Mucosa of rectum (tissue), 2 donors: ENCODE data around the gene NBPF3.

Experiments
- H3K27ac ChIP-seq, 2 donors: one replicate each; pipeline ENCODE4 v1.7.0; 2013; ENCODE audit warnings: inconsistent platforms in 2 of 2, low read depth in 2 of 2, low read length in 2 of 2
- H3K27me3 ChIP-seq, 2 donors: one replicate each; pipeline ENCODE4 v1.7.0; 2013; ENCODE audit warnings: low read length in 2 of 2; ENCODE audit not compliant: control insufficient read depth in 2 of 2, insufficient read depth in 2 of 2
- H3K36me3 ChIP-seq, 2 donors: one replicate each; pipeline ENCODE4 v1.7.0; 2013; ENCODE audit warnings: low read length in 2 of 2; ENCODE audit not compliant: control insufficient read depth in 2 of 2, insufficient read depth in 2 of 2
- H3K4me1 ChIP-seq, 2 donors: one replicate each; pipeline ENCODE4 v1.7.0; 2013; ENCODE audit warnings: low read length in 2 of 2, mild to moderate bottlenecking in 1 of 2; ENCODE audit not compliant: control insufficient read depth in 2 of 2, insufficient read depth in 2 of 2
- H3K4me3 ChIP-seq, 2 donors: one replicate each; pipeline ENCODE4 v1.7.0; 2013; ENCODE audit warnings: low read length in 2 of 2
- H3K9ac ChIP-seq, 2 donors: one replicate each; pipeline ENCODE4 v1.7.0; 2013; ENCODE audit warnings: low read length in 2 of 2, low read depth in 1 of 2, mild to moderate bottlenecking in 1 of 2
- H3K9me3 ChIP-seq, 2 donors: one replicate each; pipeline ENCODE4 v1.7.0; 2013; ENCODE audit warnings: low read length in 2 of 2; ENCODE audit not compliant: control insufficient read depth in 2 of 2
- donor health status: healthy.
- donor health status: Normal muscosa, but diverticular disease.

Gene NBPF3

DNA sequence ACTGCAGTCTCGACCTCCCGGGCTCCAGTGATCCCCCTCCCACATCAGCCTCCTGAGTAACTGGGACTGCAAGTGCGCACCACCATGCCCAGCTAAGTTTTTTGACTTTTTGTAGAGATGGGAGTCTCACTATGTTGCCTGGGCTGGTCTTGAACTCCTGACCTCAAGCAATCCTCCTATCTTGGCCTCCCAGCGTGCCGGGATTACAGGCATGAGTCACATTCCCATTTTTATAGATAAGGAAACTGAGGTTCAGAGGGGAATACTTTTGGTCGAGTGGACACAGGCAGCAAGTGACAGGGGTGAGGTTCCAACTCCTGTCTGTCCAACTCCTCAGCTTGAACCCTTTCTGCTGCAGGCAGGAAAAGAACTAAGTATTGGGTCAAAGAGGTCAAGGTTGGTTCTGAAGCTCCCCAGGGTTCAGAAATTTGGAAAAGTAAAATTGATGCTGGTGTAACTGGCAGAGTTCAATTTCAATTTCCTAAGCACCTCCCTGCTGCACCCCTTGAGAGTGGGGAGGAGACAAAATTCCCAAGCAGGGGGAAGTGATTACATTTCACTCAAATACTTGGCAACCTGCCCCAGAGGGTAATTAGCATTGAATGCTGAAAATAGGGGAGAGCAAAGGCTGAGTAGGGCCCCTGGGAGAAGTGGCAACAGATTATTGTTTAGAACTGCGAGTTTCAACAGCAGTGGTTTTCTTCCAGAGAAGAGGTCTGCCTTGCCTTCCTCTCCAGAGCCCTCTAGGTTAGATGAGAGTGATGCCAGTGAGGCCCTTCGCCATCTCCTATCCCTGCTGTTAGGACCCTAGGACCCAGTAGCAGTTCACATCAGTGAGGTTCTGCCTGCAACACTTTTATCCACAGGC, 51.8 kb downstream of the NBPF3 start:
- Histone ChIP-seq H3K9me3 (no peaks in the 10 kb centered on the region), H3K4me3 (no peak overlapping the region), H3K36me3 (no peaks in the 10 kb centered on the region), H3K9ac (no peak overlapping the region), H3K4me1 (peaks cover 0 to 3% of the 10 kb centered on the region in 2 donors), H3K27me3 (peaks cover 0 to 2% of the 10 kb centered on the region in 2 donors), H3K27ac (no peak overlapping the region)

DNA sequence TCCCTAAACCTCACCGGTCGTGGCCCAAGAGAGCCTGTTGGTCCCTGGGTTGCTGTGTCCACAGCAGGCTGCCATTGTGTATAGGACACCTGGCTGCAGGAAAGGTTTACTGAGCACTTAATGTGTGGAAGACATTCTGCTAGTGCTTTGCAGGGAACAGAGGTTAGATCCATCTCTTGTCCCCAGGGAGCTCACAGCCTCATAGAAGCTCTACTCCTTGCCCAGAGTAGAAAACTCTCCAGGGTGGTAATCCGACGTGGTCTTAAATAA, 52.4 kb downstream of the NBPF3 start:
- Histone ChIP-seq H3K9ac (no peak overlapping the region), H3K4me1 (peaks cover 0 to 3% of the 10 kb centered on the region in 2 donors), H3K27ac (no peak overlapping the region), H3K27me3 (peaks cover 0 to 2% of the 10 kb centered on the region in 2 donors), H3K4me3 (no peak overlapping the region), H3K9me3 (no peaks in the 10 kb centered on the region), H3K36me3 (no peaks in the 10 kb centered on the region)

DNA sequence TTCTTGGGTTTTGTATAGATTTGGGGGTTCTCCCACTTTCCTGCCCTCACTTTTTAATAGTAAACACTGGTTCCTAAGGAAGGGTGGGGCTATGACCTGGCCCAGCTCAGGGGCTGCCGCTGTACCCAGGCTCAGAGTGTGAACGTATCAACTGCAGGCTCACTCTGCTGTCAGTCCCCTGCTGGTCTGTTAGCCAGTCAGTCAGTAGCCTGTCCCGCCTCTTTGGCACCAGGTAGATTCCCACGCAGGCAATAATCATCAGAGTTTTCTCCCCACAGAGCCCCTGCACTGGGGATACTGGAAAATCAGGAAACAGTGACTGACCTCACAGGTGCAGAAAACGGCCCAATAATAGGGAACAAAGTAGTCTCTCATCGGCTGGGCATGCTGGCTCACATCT, 54.3 kb downstream of the NBPF3 start:
- no peak overlapping the region for H3K4me3 ChIP-seq
- no peak overlapping the region for H3K27ac ChIP-seq
- no peaks in the 10 kb centered on the region for H3K9me3 ChIP-seq
- no peaks in the 10 kb centered on the region for H3K36me3 ChIP-seq
- H3K27me3 ChIP-seq = peaks cover 0 to 2% of the 10 kb centered on the region in 2 donors
- H3K4me1 ChIP-seq = peaks cover 0 to 3% of the 10 kb centered on the region in 2 donors
- no peak overlapping the region for H3K9ac ChIP-seq

DNA sequence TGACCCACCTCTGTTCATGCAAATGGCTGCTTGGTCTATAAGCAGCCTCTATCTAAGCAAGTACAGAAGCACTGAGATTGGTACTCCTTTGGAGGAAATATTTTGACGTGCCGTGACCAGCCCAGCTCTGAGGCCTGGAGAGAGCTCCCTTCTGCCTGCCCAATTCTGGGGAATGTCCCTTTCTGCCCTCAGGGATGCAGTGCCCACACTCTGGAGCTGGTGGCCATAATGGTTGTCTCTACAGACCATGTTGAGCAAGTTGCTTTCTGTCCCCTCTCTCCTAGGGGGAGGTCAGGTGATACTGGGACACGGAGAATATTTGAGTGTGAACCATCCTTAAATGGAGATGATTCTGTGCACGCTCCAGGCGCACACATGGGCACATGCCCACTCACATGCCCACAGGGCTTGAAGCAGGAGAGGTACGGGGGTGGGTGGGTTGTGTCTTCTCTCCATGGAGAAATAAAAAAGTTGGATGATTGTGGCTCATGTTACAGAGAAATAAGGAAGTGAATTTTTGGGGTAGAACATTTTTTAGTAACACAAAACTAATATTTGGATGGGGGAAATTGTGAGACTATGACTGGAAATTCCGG, 55.4 kb downstream of the NBPF3 start:
- Histone ChIP-seq H3K9ac (no peak overlapping the region), H3K27ac (no peak overlapping the region), H3K9me3 (no peaks in the 10 kb centered on the region), H3K4me1 (peaks cover 0 to 3% of the 10 kb centered on the region in 2 donors), H3K4me3 (no peak overlapping the region), H3K36me3 (no peaks in the 10 kb centered on the region), H3K27me3 (peaks cover 0 to 2% of the 10 kb centered on the region in 2 donors)

DNA sequence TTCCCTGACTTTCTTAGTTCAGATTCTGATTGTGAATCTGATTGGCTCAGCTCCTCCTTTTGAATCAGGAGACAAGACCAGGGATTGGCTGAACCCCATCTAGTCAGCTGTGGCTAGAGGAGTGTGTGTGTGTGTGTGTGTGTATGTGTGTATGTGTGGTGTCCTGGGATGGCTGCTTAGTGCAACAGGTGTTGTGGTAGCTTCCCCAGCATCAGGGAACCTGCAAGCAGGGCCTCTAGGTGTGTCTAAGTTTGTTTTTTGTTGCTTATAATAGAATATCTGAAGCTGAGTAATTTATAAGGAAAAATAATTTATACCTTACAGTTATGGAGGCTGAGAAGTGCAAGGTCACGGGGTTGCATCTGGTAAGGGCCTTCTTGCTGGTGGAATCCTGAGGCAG, 56.1 kb downstream of the NBPF3 start:
- Histone ChIP-seq H3K27me3 (no peaks in the 10 kb centered on the region), H3K9me3 (no peaks in the 10 kb centered on the region), H3K27ac (no peak overlapping the region), H3K9ac (no peak overlapping the region), H3K4me3 (no peak overlapping the region), H3K4me1 (peaks cover 0 to 3% of the 10 kb centered on the region in 2 donors), H3K36me3 (no peaks in the 10 kb centered on the region)

DNA sequence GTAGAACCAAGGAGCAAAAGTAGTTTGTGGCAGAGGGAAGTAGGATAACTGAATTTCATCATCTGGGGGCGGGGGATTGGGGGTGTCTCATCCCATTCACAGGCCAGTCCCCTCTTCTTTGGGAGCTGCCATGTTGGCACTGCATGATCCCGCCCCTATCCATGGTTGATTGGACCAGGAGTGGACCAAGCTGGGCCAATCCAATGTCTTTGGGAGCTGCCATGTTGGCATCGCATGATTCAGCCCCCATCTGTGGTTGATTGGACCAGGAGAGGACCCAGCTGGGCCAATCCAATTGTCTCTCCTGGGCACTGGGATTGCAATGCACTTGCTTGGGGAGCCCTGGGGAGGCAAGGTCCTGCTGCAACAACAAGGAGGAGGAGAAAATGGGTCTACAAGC, 56.9 kb downstream of the NBPF3 start:
- Histone ChIP-seq H3K27ac (no peak overlapping the region), H3K4me3 (no peak overlapping the region), H3K9me3 (no peaks in the 10 kb centered on the region), H3K27me3 (no peaks in the 10 kb centered on the region), H3K9ac (no peak overlapping the region), H3K4me1 (no peaks in the 10 kb centered on the region), H3K36me3 (no peaks in the 10 kb centered on the region)

DNA sequence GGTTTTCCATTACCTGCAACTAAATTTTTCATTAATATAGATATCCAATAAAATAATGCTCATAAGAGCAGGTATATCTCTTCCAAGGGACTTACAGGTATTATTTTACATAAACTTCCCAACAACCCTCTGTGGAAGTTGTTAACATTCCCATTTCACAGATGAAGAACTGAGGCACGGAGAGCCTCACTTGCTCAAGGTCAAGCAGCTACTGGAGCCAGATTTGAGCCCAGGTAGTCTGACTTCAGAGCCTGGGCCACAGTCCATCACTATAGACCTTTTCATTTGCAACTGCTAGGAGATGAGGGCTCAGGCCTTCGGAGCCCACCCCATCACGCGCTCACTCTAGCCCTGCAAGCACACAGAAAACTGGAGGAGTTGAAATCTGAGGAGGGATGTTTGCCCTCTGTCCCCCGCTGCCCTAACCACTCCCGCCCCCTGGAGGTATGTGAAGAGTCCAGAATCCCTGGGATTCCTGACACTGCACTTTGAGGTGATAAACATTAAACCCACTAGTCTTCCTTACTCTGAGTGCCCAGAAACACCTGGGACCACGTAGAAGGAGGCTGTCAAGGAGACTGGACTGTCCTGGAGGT, 57.6 kb downstream of the NBPF3 start:
- no peaks in the 10 kb centered on the region for H3K36me3 ChIP-seq
- no peaks in the 10 kb centered on the region for H3K4me1 ChIP-seq
- no peak overlapping the region for H3K9ac ChIP-seq
- H3K27ac ChIP-seq = no peak overlapping the region
- no peaks in the 10 kb centered on the region for H3K9me3 ChIP-seq
- no peak overlapping the region for H3K4me3 ChIP-seq
- H3K27me3 ChIP-seq = no peaks in the 10 kb centered on the region

DNA sequence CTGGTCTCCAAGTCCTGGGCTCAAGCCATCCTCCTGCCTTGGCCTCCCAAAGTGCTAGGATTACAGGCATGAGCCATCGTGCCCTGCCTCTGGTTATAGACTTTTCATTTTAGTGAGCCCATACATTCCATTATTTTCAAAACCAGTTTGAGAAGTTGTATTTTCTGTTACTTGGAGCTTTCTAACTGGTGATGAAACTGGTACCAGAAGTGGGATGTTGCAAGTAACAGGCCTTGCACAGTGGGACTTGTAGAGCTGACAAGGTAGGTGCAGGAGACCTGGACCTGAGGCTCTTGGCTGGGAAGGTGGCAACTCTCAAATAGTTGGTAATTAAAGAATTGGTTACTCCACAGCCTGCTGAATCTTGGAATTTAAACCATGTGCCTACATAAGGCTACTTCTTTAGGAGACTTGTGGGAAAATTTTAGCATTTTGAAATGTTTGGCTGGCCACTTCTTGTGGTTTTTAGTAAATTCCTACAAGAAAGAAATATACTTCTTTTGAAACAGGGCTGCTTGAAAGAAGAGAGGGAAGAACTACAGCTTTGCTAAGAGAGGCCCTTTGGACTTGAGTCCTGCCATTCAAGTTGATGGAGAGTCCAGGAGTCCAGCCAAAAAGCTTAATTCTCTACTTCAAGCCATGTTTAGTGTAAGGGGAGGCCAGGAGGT, 59.5 kb downstream of the NBPF3 start:
- Histone ChIP-seq H3K4me3 (no peak overlapping the region), H3K4me1 (no peaks in the 10 kb centered on the region), H3K36me3 (no peaks in the 10 kb centered on the region), H3K27ac (no peak overlapping the region), H3K9ac (no peak overlapping the region), H3K27me3 (no peaks in the 10 kb centered on the region), H3K9me3 (no peaks in the 10 kb centered on the region)

DNA sequence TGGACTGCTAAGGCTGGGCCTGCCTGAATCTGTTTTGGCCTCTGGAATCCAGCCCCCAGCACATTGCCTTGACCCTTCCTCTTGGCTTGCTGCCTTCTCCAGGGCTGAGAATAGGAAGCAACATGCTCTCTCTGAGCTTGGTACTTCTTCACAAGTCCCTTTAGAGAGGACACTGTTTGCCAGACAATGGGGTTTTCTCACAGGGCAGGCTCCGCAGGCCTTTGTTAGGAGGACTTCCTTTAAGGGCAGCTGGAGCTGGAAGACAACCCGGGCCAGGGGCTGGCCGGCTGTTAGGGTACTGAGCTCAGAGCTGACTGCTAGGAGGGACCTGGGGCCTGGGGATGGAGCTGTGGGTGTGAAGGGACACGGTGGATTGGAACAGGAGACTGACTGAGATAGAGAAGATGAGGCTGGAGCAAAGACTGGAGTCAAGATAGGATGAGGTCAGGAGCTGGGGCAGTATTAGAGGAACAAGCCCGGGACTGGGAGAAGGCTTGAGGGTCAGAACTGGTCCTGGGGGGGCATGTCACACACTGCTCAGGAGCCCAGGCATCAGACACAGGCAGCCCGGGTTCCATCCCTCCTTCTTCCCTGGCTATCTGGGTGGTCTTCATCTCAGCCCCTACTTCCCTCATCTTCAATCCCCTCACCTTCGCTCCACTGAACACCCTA, 63.9 kb downstream of the NBPF3 start:
- peaks cover 0 to 2% of the 10 kb centered on the region in 2 donors for H3K4me1 ChIP-seq
- H3K27ac ChIP-seq = no peak overlapping the region
- H3K36me3 ChIP-seq = no peaks in the 10 kb centered on the region
- H3K4me3 ChIP-seq = no peak overlapping the region
- no peaks in the 10 kb centered on the region for H3K9me3 ChIP-seq
- H3K27me3 ChIP-seq = peaks cover 9 to 15% of the 10 kb centered on the region in 2 donors
- no peak overlapping the region for H3K9ac ChIP-seq
